OCI-LY1 (cell line): Measurements from ENCODE around the gene DUSP1.

ENCODE experiments used
- H2AFZ ChIP-seq: fragments of 200-600 bp; sonication (generic), shearing (Covaris generic); 2 replicates; pipeline ENCODE4 v1.6.0; 2014; ENCODE audit warnings: antibody characterized with exemption, mild to moderate bottlenecking, low read length
- H3F3A ChIP-seq: fragments of 200-600 bp; sonication (generic), shearing (Covaris generic); 2 replicates; pipeline ENCODE4 v1.6.0; 2014; ENCODE audit warnings: mild to moderate bottlenecking, antibody characterized with exemption, low read length, moderate library complexity; ENCODE audit not compliant: insufficient read depth
- H3K27ac ChIP-seq: fragments of 200-600 bp; sonication (generic); 2 replicates; pipeline ENCODE4 v1.5.1; 2014; ENCODE audit warnings: low read length, mixed run types, mild to moderate bottlenecking, low read depth; ENCODE audit not compliant: poor library complexity, severe bottlenecking
- H3K27me3 ChIP-seq: fragments of 200-600 bp; sonication (generic); 2 replicates; pipeline ENCODE4 v1.6.0; 2014; ENCODE audit warnings: antibody characterized with exemption, mild to moderate bottlenecking, low read length, moderate library complexity; ENCODE audit not compliant: insufficient read depth
- H3K36me3 ChIP-seq: fragments of 200-600 bp; sonication (generic); 2 replicates; pipeline ENCODE4 v1.6.1; 2014; ENCODE audit warnings: mild to moderate bottlenecking, antibody characterized with exemption, low read length, moderate library complexity, mixed read lengths; ENCODE audit not compliant: insufficient read depth
- H3K4me1 ChIP-seq: fragments of 200-600 bp; sonication (generic); 2 replicates; pipeline ENCODE4 v1.5.1; 2014; ENCODE audit warnings: mild to moderate bottlenecking, low read length, moderate library complexity; ENCODE audit not compliant: insufficient read depth, severe bottlenecking
- H3K4me2 ChIP-seq: fragments of 200-600 bp; sonication (generic), shearing (Covaris generic); 2 replicates; pipeline ENCODE4 v1.6.1; 2014; ENCODE audit warnings: low read length
- H3K4me3 ChIP-seq: fragments of 200-600 bp; sonication (generic); 2 replicates; pipeline ENCODE4 v1.5.1; 2014; ENCODE audit warnings: low read length, low read depth, mild to moderate bottlenecking, mixed read lengths; ENCODE audit not compliant: poor library complexity, severe bottlenecking
- H3K79me2 ChIP-seq: fragments of 200-600 bp; shearing (Covaris generic); 2 replicates; pipeline ENCODE4 v1.6.1; 2016; ENCODE audit warnings: mixed run types, low read length, mixed read lengths; ENCODE audit not compliant: insufficient read depth
- H3K9ac ChIP-seq: fragments of 200-600 bp; sonication (generic), shearing (Covaris generic); 2 replicates; pipeline ENCODE4 v1.6.1; 2014; ENCODE audit warnings: mild to moderate bottlenecking, low read length, mixed read lengths
- H3K9me2 ChIP-seq: fragments of 200-600 bp; sonication (generic), shearing (Covaris generic); 2 replicates; pipeline ENCODE4 v1.6.1; 2014; ENCODE audit warnings: low read depth, mild to moderate bottlenecking, low read length, mixed read lengths
- H3K9me3 ChIP-seq: fragments of 200-600 bp; shearing (Covaris generic); 2 replicates; pipeline ENCODE4 v1.6.1; 2014; ENCODE audit warnings: low read length, mixed read lengths
- H4K20me1 ChIP-seq: fragments of 200-600 bp; sonication (generic), shearing (Covaris generic); 2 replicates; pipeline ENCODE4 v1.6.0; 2016; ENCODE audit warnings: mild to moderate bottlenecking, low read length; ENCODE audit not compliant: insufficient read depth
- EZH2 ChIP-seq: fragments of 200-600 bp; sonication (generic), shearing (Covaris generic); IDR thresholded peaks from 2 replicates; pipeline ENCODE4 v1.8.0; 2017; ENCODE audit warnings: borderline replicate concordance, mixed run types, mild to moderate bottlenecking, antibody characterized with exemption, low read length, moderate library complexity, mixed read lengths
- TF ChIP-seq, protein P1 (sequence below): fragments of 200-600 bp; sonication (generic), shearing (Covaris generic); IDR thresholded peaks from 2 replicates; pipeline ENCODE4 v1.5.1; 2017; ENCODE audit warnings: mild to moderate bottlenecking, antibody characterized with exemption, low read length, moderate library complexity, mixed read lengths

Gene DUSP1

DNA sequence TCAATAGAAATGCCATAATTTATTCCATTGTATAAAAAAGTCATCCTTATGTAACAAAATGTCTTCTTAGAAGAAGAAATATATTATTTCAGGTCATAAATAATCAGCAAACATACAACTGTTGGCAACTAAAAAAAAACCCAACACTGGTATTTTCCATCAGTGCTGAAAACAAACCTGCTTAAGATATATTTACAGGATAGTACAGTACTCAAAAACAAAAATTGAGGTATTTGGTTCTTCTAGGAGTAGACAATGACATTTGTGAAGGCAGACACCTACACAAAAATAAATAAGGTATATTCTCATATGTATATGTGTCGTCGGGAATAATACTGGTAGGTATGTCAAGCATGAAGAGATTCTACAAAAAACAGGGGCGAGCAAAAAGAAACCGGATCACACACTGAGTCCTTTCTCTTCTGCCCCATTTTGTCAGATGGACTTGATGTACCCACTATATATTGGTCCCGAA, 2.9 kb downstream of the DUSP1 start:
- no peak overlapping the region for H3K9ac ChIP-seq
- H3K79me2 ChIP-seq: no peaks in the 10 kb centered on the region
- H3K36me3 ChIP-seq: no peaks in the 10 kb centered on the region; the same call in 1 of the 2 replicates
- no peaks in the 10 kb centered on the region for H3K27me3 ChIP-seq
- H3K9me3 ChIP-seq: no peaks in the 10 kb centered on the region
- no peaks in the 10 kb centered on the region for H4K20me1 ChIP-seq
- H3K4me3 ChIP-seq: no peak overlapping the region
- no peaks in the 10 kb centered on the region for H3F3A ChIP-seq
- H3K4me1 ChIP-seq: peaks cover 37% of the 10 kb centered on the region
- H3K9me2 ChIP-seq: no peaks in the 10 kb centered on the region
- H3K27ac ChIP-seq: no peak overlapping the region
- no peak for TF ChIP-seq EZH2
- TF ChIP-seq, protein P1, sequence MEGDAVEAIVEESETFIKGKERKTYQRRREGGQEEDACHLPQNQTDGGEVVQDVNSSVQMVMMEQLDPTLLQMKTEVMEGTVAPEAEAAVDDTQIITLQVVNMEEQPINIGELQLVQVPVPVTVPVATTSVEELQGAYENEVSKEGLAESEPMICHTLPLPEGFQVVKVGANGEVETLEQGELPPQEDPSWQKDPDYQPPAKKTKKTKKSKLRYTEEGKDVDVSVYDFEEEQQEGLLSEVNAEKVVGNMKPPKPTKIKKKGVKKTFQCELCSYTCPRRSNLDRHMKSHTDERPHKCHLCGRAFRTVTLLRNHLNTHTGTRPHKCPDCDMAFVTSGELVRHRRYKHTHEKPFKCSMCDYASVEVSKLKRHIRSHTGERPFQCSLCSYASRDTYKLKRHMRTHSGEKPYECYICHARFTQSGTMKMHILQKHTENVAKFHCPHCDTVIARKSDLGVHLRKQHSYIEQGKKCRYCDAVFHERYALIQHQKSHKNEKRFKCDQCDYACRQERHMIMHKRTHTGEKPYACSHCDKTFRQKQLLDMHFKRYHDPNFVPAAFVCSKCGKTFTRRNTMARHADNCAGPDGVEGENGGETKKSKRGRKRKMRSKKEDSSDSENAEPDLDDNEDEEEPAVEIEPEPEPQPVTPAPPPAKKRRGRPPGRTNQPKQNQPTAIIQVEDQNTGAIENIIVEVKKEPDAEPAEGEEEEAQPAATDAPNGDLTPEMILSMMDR: no peak
- no peak overlapping the region for H3K4me2 ChIP-seq
- no peak overlapping the region for H2AFZ ChIP-seq

DNA sequence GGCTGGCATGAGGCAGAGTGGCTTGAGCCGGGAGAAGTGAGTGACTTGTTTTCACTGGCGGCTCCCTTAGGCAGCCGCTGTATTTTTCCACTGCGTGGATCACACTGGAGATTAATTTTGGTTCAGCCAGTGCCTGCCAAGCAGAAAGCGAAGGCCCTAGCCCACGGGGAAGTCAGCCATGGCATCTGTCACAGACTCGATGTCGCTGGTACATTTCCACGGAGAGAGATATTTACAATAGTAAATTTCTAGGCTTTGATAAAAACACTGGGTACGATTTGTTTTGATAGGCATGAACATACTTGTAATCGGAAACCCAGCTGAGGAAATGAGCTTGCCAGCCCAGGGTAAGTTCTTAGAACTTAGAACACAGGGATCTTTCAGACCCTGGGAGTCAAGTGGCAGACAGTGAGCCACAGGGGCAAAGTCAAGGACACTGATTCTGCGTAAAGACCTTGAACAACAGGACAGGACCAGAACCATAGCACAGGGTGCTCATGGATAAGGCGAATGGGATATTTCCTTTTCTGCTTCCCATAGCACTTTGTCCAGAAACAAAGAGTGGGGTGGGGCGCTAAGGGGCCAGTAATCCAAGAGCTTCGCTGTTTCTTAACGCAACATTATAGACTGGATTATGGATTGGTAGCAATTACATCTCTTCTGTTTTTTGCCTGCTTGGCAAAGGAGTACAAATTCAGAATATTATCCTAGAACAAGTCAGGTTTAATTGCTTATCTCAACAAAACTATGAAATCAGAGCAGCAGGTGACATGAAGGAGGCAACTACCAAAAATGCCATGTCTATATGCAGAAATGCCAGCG, 4.5 kb downstream of the DUSP1 start:
- Histone ChIP-seq H3K4me1 (peaks cover 23% of the 10 kb centered on the region), H3K36me3 (no peaks in the 10 kb centered on the region), H3K9ac (no peak overlapping the region), H3K79me2 (no peaks in the 10 kb centered on the region), H3K27me3 (no peaks in the 10 kb centered on the region), H4K20me1 (no peaks in the 10 kb centered on the region), H3F3A (no peaks in the 10 kb centered on the region), H3K4me2 (no peak overlapping the region), H2AFZ (no peak overlapping the region), H3K27ac (no peak overlapping the region), H3K9me3 (no peaks in the 10 kb centered on the region), H3K9me2 (no peaks in the 10 kb centered on the region), H3K4me3 (no peak overlapping the region)
- no peak for TF ChIP-seq EZH2
- TF ChIP-seq, protein P1: no peak

DNA sequence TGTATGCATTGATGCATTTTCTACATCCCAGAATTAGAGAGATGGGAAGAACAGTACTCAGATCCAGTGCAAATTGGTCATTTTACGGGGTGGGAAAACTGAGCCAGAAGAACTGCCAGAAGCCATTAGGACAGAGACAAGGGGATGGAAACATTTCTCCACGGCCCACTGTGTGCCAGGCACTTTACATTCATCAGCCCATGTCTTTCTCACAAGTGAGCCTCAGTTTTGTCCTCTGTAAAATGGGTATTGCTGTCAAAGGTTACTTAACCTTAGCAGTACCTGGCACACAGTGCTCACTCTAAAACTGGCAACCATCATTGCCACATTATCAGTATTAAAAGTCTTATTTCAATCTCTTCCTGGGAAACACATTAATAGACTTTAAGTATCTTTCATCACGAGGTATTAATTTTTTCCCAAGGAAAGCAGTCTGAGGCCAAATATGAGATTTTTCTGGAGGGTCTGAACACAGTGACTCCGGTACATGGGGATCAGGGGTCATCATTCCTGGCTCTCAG, 5.2 kb downstream of the DUSP1 start:
- H3K4me2 ChIP-seq: peak overlapping the region; percentile 80; the same call in 1 of the 2 replicates
- no peaks in the 10 kb centered on the region for H3K36me3 ChIP-seq
- TF ChIP-seq, protein P1: no peak
- TF ChIP-seq EZH2: no peak
- H3K4me1 ChIP-seq: peaks cover 20% of the 10 kb centered on the region
- no peak overlapping the region for H3K27ac ChIP-seq
- H3K9me3 ChIP-seq: no peaks in the 10 kb centered on the region
- no peaks in the 10 kb centered on the region for H3K27me3 ChIP-seq
- H3K4me3 ChIP-seq: peak overlapping the region; percentile 57
- no peaks in the 10 kb centered on the region for H4K20me1 ChIP-seq
- no peaks in the 10 kb centered on the region for H3K9me2 ChIP-seq
- no peaks in the 10 kb centered on the region for H3F3A ChIP-seq
- no peak overlapping the region for H2AFZ ChIP-seq
- no peak overlapping the region for H3K9ac ChIP-seq
- H3K79me2 ChIP-seq: no peaks in the 10 kb centered on the region
